Kidney epithelial cell (primary cell): ENCODE measurements around the gene MRPL51. TPM values are rescaled to one million over a fixed set of nuclear protein-coding genes. Genes with fewer than 3 reads are reported as not detected.
A peak's percentile ranks its signal among the peaks of the same experiment; 100 is the strongest.

ENCODE experiments used
- DNase-seq: peaks from one replicate; pipeline ENCODE4 v3.0.0-alpha.2; 2010; ENCODE audit warnings: low read depth
- H3K27me3 ChIP-seq: 2 replicates; pipeline ENCODE4 v1.6.0; 2011; ENCODE audit warnings: low read length; ENCODE audit not compliant: control insufficient read depth, insufficient read depth
- H3K36me3 ChIP-seq: 2 replicates; pipeline ENCODE4 v1.5.1; 2011; ENCODE audit warnings: low read length; ENCODE audit not compliant: control insufficient read depth, insufficient read depth
- H3K4me3 ChIP-seq: 2 replicates; pipeline ENCODE4 v1.5.1; 2011; ENCODE audit warnings: low read depth, mild to moderate bottlenecking, control low read depth, low read length
- total RNA-seq: library from RNA; depleted of rRNA; stranded (reverse); fragments of >200 nt; gene quantifications from 2 replicates; pipeline ENCODE4 v1.2.3, GENCODE V29; 2015
- TF ChIP-seq, protein P1 (sequence below): IDR thresholded peaks from 2 replicates; pipeline ENCODE4 v1.5.1; 2011; ENCODE audit warnings: mild to moderate bottlenecking, moderate library complexity, low read length, control low read depth, inconsistent platforms; ENCODE audit not compliant: insufficient read depth, poor library complexity, severe bottlenecking

Gene MRPL51
- total RNA-seq, 1 donor from 2014 or later = 78.3 TPM

- H3K27me3 ChIP-seq = no peaks in the 10 kb centered on the region
- no peak for DNase-seq
- TF ChIP-seq, protein P1, sequence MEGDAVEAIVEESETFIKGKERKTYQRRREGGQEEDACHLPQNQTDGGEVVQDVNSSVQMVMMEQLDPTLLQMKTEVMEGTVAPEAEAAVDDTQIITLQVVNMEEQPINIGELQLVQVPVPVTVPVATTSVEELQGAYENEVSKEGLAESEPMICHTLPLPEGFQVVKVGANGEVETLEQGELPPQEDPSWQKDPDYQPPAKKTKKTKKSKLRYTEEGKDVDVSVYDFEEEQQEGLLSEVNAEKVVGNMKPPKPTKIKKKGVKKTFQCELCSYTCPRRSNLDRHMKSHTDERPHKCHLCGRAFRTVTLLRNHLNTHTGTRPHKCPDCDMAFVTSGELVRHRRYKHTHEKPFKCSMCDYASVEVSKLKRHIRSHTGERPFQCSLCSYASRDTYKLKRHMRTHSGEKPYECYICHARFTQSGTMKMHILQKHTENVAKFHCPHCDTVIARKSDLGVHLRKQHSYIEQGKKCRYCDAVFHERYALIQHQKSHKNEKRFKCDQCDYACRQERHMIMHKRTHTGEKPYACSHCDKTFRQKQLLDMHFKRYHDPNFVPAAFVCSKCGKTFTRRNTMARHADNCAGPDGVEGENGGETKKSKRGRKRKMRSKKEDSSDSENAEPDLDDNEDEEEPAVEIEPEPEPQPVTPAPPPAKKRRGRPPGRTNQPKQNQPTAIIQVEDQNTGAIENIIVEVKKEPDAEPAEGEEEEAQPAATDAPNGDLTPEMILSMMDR = no peak
- no peaks in the 10 kb centered on the region for H3K36me3 ChIP-seq
- peak overlapping the region; percentile 62 for H3K4me3 ChIP-seq
These were observed 40.7 kb downstream of the MRPL51 start for GRCh38 chr12:6452245-6452943.

GRCh38 chr12:6451348-6452244, 41.5 kb downstream of the MRPL51 start, which contains the start of gene TAPBPL:
Gene TAPBPL, plus strand, starts transcription at chr12:6452042. Its CDS starts 207 bp downstream, at chr12:6452249.
- peak; percentile 65 for DNase-seq
- Histone ChIP-seq H3K4me3 (peak within 1 kb of the TSS; percentile 62), H3K36me3 (no peaks in the 10 kb centered on the region), H3K27me3 (no peaks in the 10 kb centered on the region)
- TF ChIP-seq, protein P1 = no peak

DNA sequence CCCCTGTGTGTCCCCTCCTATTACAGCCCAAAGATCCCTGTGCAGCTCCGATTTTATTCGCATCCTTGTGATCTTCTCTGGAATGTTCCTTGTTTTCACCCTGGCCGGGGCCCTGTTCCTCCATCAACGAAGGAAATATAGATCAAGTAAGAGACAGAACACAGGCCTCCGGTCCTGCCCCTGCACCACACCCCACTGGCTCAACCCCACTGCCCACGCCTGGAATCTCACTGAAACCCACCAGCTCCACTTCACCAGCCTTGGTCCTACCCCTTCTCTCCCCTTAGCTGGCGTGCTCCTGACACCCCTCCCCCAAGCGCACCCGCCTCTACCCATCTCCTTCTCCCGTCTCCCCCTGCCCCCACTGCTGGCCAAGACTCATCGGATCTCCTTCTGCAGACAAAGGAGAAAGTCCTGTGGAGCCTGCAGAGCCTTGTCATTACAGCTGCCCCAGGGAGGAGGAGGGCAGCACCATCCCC, 42.2 kb downstream of the MRPL51 start:
- no peak for DNase-seq
- Histone ChIP-seq H3K27me3 (no peaks in the 10 kb centered on the region), H3K36me3 (no peaks in the 10 kb centered on the region), H3K4me3 (peak overlapping the region; percentile 62)
- TF ChIP-seq, protein P1 = no peak

DNA sequence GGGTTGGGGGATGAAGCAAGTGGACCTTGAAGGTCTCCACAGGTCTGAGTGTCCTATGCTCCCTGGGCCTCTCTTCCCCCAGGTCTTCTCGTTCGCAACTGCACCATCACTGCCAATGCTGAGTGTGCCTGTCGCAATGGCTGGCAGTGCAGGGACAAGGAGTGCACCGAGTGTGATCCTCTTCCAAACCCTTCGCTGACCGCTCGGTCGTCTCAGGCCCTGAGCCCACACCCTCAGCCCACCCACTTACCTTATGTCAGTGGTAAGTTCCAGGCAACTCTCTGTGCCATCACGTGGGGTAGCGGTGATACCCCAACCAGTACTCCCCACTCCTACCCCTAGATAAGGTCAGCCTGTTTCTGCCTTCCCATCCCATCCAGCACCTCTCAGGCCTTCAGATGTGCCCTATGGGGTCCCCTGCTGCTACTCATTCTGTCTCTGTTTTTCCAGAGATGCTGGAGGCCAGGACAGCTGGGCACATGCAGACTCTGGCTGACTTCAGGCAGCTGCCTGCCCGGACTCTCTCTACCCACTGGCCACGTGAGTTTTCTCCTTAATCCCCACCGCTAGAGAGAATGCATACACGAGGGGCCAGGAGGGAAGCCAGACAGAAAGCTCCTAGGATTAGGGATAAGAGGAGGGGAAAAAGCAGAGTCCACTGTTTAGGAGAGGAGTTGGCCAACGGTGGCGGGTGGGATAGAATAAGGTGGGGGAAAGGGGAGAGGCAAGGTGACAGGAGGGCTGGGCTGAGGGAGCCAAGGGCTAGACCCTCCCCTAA, 42.8 kb downstream of the MRPL51 start:
- TF ChIP-seq, protein P1 = no peak
- peak overlapping the region; percentile 62 for H3K4me3 ChIP-seq
- DNase-seq = no peak
- no peaks in the 10 kb centered on the region for H3K27me3 ChIP-seq
- H3K36me3 ChIP-seq = no peaks in the 10 kb centered on the region

GRCh38 chr12:6444704-6445688, 48.1 kb downstream of the MRPL51 start, which contains the start of gene CD27:
Gene CD27, plus strand, starts transcription at chr12:6444955. Its CDS starts 141 bp downstream, at chr12:6445096.
- TF ChIP-seq, protein P1 = no peak
- H3K27me3 ChIP-seq = no peaks in the 10 kb centered on the region
- H3K4me3 ChIP-seq = no peak within 1 kb of the TSS
- H3K36me3 ChIP-seq = no peaks in the 10 kb centered on the region
- DNase-seq = no peak
